OCI-M1 (cell line): ENCODE results near the gene ABCD3.

ENCODE experiments used
- DNase-seq: peaks from one replicate; lab custom pipeline; 2025; lab: John Stamatoyannopoulos, UW

ABCD3 gene

GRCh38 chr1:94463056-94463764 is 45.0 kb downstream of the ABCD3 start:
- DNase-seq, result peak; percentile 19

DNA sequence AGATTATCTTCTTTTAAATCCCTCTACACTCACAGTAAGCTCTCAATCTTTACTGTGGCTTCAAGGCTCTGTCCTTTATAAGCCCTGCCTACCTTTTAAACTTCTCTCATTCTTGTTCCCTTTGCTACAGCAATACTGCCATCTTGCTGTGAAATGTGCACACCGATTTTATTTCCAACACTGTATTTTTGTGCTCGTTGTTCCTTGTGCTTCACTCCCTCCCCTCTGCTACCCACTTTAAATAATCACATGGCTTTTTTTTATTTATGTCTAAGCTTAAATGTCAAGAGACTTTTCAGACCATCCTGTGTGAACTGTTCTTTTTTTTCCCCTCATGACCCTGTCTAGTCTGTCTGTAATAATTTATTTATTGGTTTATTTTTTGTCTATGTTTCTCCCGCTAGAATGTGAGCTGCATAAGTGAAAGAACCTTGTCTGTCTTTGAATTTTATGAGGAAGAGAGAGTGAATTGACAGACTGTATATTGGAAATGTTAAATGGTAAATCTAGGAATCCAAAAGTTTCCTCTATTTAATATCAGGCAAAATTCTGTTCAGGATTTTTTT is 45.7 kb downstream of the ABCD3 start:
- peak; percentile 70 for DNase-seq

DNA sequence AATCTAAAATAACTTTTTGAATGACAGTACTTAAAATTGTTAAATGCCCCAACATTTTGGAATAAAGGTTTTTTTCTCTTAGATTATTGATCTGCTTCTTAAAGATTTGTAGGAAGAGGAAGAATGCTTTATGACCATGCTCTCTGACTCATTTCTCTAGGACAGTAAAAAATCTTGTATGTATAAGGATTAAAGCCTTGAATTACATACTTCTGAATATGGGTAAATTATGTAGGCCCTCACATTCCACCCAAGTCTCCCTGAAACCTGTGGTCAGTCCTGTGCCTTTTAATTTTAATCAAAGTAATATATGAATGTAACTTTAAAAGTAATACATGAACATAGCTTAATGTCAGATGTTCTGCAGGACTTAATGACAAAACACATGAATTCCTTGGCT is 50.5 kb downstream of the ABCD3 start:
- no peak for DNase-seq

DNA sequence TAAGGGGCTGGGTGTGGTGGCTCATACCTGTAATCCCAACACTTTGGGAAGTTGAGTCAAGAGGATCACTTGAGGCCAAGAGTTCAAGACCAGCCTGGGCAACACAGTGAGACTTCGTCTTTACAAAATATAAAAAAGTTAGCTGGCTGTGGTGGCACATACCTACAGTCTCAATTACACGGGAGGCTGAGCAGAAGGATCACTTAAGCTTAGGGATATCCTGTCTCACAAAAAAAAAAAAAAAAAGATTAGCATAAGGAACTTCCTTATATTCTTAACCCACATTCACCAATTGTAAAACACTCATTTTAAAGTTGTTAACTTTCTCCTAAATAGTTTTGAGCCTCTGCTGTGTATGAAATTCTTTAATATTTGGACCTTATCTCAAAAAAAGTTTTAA is 53.1 kb downstream of the ABCD3 start:
- DNase-seq, result no peak

DNA sequence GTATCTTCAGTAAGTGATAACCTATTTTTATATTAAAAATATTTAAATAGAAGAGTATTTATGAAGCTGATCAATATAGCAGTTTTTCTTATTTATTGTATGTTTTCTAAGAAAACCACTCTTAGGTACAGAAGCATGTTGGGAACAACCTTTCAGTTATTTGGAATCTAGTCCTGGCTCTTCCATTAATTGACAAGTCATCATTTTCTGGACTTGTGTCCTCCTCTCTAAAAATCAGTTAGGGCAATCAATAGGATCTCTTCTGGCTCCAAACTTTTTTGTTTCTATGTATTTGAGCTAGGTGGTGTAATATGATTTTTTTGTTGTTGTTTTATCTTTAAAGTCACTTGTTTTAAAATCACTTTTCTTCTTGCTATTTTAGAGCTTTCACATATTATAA is 57.0 kb downstream of the ABCD3 start:
- DNase-seq, result no peak

DNA sequence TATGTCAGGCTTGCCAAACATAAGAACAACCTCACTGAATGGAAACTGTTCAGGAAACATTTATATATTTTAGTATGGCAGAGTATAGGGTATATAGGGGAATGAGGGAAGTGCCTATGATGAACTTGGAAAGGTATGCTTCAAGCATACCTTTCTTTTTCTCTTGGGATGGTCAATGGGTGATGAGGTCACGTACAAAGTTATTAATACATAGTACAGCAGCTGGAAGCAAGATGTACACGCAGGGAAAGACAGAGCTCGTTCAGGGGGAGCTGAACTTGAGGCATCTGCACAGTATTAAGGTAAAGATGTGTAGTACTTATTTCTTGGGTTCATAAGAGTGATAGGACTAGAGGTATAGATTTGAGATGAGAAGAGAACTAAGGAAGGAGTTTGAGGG is 61.5 kb downstream of the ABCD3 start:
- DNase-seq, result no peak

- peak; percentile 76 for DNase-seq
These were observed 63.3 kb downstream of the ABCD3 start for GRCh38 chr1:94481473-94481933.

DNA sequence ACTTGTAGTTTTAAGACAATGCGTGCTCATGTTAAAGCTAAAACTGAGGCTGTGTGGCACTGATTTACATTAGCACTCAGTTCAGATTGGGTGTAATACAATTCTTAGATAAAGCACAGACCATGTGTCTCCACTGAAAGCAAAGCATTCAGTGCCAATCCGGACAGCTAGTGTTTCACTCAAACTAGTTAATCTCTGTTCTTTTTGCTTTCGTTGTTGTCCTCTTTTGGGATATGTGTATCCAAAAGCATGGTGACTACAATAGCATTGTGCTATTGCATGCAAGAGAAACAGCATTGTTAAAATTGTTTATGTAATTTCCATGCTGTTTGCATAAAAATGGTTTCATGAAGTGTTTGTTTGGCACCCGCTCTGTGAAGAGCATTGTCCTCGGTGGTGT is 68.8 kb downstream of the ABCD3 start:
- no peak for DNase-seq

DNA sequence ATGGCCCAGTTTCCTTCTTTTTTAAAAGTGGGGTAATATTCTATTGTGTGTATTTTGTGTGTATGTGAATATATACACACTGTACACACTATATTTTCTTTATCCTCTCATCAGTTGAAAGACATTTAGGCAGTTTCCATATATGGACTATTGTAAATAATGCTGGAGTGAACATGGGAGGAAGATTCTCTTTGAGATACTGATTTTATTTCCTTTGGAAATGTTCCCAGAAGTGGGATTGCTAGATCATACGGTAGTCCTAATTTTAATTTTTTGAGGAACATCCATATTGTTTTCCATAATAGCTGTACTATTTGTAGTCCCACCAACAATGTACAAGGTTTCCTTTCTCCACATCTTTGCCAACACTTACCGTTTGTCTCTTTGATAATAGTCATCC is 72.4 kb downstream of the ABCD3 start:
- DNase-seq, result no peak

GRCh38 chr1:94496076-94496755 is 78.0 kb downstream of the ABCD3 start:
- DNase-seq, result no peak

DNA sequence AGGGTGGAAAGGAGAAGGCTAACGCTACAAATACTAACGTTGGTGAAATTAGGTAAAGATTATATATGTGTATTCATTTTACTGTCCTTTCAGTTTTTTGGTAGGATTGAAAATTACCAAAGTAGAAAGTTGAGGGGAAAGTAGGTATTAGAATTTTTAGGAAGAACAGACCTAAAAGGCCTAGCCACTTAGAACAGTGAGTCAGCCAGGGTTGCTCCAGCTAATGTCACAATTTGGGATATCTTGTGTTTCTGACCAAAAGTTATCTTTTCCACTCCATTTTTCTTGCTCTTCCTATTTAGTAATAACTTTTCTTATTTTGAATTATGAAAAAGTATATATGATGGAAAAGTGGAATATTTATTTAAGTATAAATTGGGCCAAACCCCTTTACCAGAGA is 83.2 kb downstream of the ABCD3 start:
- no peak for DNase-seq

GRCh38 chr1:94501935-94502334 is 83.7 kb downstream of the ABCD3 start:
- DNase-seq, result no peak

DNA sequence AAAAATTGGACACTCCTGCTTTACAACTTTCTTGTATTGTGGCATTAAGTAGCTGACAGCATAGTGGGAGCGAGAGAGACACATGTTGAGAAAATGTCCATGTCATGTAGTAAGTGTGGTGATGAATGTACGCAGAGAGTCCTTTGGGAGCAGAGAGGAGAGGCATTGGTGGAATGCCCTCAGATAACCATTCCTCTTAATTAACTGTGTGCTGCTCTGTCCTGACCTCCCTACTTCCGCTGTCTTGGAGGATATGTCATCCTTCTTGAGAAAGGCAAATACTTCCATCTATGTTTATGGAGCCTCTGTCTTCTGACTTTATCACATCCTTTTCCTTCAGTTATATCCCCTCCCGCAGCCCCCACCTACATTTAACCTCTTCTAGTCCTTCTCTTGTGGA is 85.0 kb downstream of the ABCD3 start:
- no peak for DNase-seq

- no peak for DNase-seq
These were observed 86.4 kb downstream of the ABCD3 start for GRCh38 chr1:94504601-94505000.

DNA sequence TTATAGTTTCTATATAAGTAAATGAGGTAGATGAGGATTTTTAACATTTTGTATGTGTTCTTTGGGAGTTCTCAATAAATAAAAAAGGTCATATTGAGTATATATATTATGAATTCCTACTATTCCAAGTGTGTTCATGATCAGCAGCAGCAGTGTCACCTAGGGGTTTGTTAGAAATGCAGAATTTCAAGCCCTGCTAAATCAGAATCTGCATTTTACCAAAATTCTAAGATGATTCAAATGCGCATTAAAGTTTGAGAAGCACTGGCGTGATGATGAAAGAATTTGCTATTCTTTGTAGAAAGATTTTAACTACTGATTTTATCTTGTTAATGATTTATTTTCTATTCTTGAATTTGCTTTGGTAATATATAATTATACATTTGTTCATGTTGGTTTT is 94.6 kb downstream of the ABCD3 start:
- no peak for DNase-seq

- DNase-seq, result peak; percentile 64
These were observed 96.0 kb downstream of the ABCD3 start for GRCh38 chr1:94514095-94514727.

DNA sequence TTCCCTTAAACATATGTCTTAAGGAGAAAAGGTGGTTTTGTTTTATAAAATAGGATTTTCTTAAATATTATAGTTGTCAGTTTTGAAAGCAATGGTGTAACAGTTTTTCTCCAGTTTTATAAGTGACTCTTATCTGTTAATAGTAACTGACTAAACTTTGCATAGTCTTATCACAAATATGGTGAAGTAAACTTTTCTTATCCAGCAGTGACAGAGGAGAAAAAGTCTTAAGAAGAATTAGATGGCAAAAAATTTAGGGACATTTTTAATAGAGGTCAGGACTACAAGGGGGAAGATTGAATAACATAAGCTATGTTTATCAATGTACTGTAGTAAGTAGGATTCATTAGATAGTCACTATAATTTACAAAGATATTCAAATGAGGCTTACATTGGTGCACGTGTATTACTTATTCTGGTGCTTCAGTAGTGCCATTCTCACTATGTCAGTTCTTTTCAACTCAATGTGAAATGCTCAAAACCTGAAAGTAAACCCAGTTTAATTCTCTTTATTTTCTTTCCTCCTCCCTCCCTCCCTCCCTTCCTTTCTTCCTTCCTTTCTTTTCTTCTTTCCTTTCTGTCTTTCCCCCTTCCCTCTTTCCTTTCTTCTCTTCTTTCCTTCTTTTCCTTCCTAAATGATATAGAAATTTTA is 97.2 kb downstream of the ABCD3 start:
- DNase-seq, result peak; percentile 47

GRCh38 chr1:94519351-94519750 is 101.2 kb downstream of the ABCD3 start:
- DNase-seq, result no peak

DNA sequence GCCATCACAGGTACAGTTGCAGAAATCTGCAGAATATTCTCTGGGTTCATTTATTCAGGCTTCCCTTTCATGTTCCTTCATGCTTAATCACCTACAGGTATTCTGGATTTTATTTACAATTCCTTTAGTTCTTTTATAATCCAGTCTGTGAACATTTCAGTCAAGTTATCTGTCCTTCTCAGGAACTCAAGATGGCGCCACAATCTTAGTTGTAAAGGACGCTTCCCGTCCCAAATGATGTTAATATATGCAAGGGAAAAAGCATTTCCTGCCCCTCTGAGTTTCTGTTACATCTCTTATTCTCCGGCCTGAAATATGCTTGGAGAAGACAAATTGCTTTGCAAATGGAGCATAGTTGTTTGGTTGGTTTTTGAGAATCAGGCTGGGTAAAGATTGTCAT is 104.1 kb downstream of the ABCD3 start:
- DNase-seq, result peak; percentile 59

DNA sequence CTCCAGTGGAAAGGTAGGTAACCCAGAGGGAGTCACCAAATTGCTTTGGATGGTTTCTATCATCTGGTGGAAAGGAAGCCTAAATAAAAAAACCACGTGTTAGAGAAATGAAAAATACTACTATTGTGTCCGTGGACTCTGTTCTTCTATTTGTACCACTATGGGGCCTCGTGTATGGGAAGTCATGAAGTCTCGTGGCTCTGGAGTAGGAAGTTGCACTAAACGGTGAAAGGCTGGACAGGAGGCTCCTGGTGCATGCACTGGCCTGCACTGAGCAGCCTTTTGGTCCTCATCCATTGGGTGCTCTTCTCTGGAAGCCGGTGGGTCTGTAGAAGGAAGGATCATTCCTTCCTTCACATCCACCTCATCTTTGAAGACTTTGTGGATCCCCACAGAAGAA is 106.3 kb downstream of the ABCD3 start:
- no peak for DNase-seq

DNA sequence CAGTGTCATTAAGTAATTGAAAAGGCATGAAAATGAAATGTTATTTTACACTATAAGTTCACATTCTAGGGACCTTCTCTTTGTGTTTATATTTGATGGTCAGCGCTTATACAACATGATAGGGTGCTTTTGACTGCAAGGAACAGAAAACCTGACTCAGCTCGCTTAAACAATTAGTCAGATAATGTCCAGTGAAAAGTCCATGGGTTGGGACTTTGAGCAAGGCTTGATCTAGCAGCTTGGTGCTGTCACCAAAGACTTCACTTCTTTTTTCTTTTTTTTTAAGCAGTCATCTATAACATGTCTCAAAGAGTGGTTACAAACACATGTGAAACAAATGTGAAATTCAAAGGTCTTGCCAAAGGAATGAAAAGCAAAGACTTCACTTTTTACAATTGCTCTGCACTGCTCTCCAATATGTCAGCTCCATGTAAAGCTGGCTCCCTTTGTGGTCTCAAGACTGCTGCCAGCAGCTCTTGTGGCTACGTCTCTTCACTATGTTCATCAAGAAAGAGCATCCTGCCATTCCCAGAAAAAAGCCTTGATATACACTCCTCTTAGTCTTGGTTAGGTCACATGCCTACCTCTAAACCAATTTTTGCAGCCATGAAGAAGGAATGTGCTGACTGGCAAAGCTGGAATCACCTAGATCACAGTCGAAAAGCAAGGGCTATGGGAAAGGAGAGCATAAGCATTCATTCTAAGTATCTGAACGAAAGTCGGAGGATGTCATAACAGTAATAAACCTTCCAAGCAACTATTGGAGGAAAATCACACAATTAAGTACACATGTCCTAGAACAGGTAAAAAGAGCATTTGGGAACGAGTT is 108.2 kb downstream of the ABCD3 start:
- DNase-seq, result no peak
